H9 (cell line): ENCODE results near the gene AHCY. TPM values are rescaled to one million over a fixed set of nuclear protein-coding genes. Genes with fewer than 3 reads are reported as not detected.

Source experiments
- DNase-seq: peaks from one replicate; pipeline ENCODE4 v3.0.0-alpha.2; 2017
- H2AFZ ChIP-seq: one replicate; pipeline ENCODE4 v1.6.1; 2013; ENCODE audit warnings: mild to moderate bottlenecking, low read length, control low read depth, moderate library complexity
- H2AK5ac ChIP-seq: 2 replicates; pipeline ENCODE4 v1.6.1; 2013; ENCODE audit warnings: low read length, control low read depth, mixed read lengths; ENCODE audit not compliant: insufficient read length
- H2BK120ac ChIP-seq: one replicate; pipeline ENCODE4 v1.6.1; 2013; ENCODE audit warnings: low read depth, mild to moderate bottlenecking, low read length, control low read depth, inconsistent platforms; ENCODE audit not compliant: poor library complexity, severe bottlenecking
- H2BK12ac ChIP-seq: 2 replicates; pipeline ENCODE4 v1.6.1; 2013; ENCODE audit warnings: low read length, control low read depth, mixed read lengths, low read depth; ENCODE audit not compliant: insufficient read length
- H2BK15ac ChIP-seq: 2 replicates; pipeline ENCODE4 v1.6.1; 2013; ENCODE audit warnings: low read depth, low read length, control low read depth
- H2BK20ac ChIP-seq: one replicate; pipeline ENCODE4 v1.6.1; 2013; ENCODE audit warnings: low read depth, mild to moderate bottlenecking, low read length, control low read depth, inconsistent platforms; ENCODE audit not compliant: poor library complexity, severe bottlenecking
- H2BK5ac ChIP-seq: 2 replicates; pipeline ENCODE4 v1.6.1; 2013; ENCODE audit warnings: low read length, control low read depth, mixed read lengths; ENCODE audit not compliant: insufficient read length
- H3K14ac ChIP-seq: 2 replicates; pipeline ENCODE4 v1.6.1; 2013; ENCODE audit warnings: low read length, control low read depth; ENCODE audit not compliant: insufficient read depth
- H3K18ac ChIP-seq: 2 replicates; pipeline ENCODE4 v1.6.1; 2013; ENCODE audit warnings: low read depth, mild to moderate bottlenecking, mixed read lengths, low read length, control low read depth; ENCODE audit not compliant: insufficient read length
- H3K23ac ChIP-seq: 2 replicates; pipeline ENCODE4 v1.6.1; 2013; ENCODE audit warnings: low read length, control low read depth, mixed read lengths, low read depth; ENCODE audit not compliant: insufficient read length
- H3K23me2 ChIP-seq: 2 replicates; pipeline ENCODE4 v1.6.1; 2013; ENCODE audit warnings: low read depth, mild to moderate bottlenecking, mixed read lengths, low read length, control low read depth; ENCODE audit not compliant: insufficient read length, poor library complexity, severe bottlenecking
- H3K27ac ChIP-seq: 2 replicates; pipeline ENCODE4 v1.5.1; 2013; ENCODE audit warnings: low read length, control low read depth, mixed read lengths, low read depth; ENCODE audit not compliant: insufficient read length
- H3K27me3 ChIP-seq: 2 replicates; pipeline ENCODE4 v1.6.1; 2013; ENCODE audit warnings: low read length, control low read depth, inconsistent platforms; ENCODE audit not compliant: insufficient read depth
- H3K4ac ChIP-seq: 2 replicates; pipeline ENCODE4 v1.6.1; 2013; ENCODE audit warnings: low read depth, mild to moderate bottlenecking, control low read depth, inconsistent platforms, low read length, moderate library complexity
- H3K4me1 ChIP-seq: 2 replicates; pipeline ENCODE4 v1.6.1; 2013; ENCODE audit warnings: low read length, control low read depth, inconsistent platforms; ENCODE audit not compliant: insufficient read depth
- H3K4me2 ChIP-seq: 2 replicates; pipeline ENCODE4 v1.6.1; 2013; ENCODE audit warnings: low read length, control low read depth, mixed read lengths; ENCODE audit not compliant: insufficient read length, insufficient read depth
- H3K56ac ChIP-seq: 2 replicates; pipeline ENCODE4 v1.6.1; 2013; ENCODE audit warnings: low read depth, mild to moderate bottlenecking, mixed read lengths, low read length, control low read depth; ENCODE audit not compliant: insufficient read length
- H3K79me1 ChIP-seq: 2 replicates; pipeline ENCODE4 v1.6.1; 2013; ENCODE audit warnings: low read depth, mild to moderate bottlenecking, moderate library complexity, low read length, control low read depth, inconsistent platforms; ENCODE audit not compliant: insufficient read depth, poor library complexity, severe bottlenecking
- H3K79me2 ChIP-seq: 2 replicates; pipeline ENCODE4 v1.6.1; 2013; ENCODE audit warnings: low read length, control low read depth, inconsistent platforms; ENCODE audit not compliant: insufficient read depth
- H3K9ac ChIP-seq: 2 replicates; pipeline ENCODE4 v1.6.1; 2013; ENCODE audit warnings: low read length, control low read depth, mixed read lengths; ENCODE audit not compliant: insufficient read length; ENCODE audit errors: extremely low read depth
- H3K9me3 ChIP-seq: one replicate; pipeline ENCODE4 v1.6.1; 2013; ENCODE audit warnings: low read depth, low read length, inconsistent platforms; ENCODE audit not compliant: control insufficient read depth
- H3T11ph ChIP-seq: one replicate; pipeline ENCODE4 v1.6.1; 2013; ENCODE audit warnings: mild to moderate bottlenecking, low read length, control low read depth, inconsistent platforms
- H4K20me1 ChIP-seq: one replicate; pipeline ENCODE4 v1.6.1; 2013; ENCODE audit not compliant: control insufficient read depth, insufficient read length, insufficient read depth
- H4K5ac ChIP-seq: 2 replicates; pipeline ENCODE4 v1.6.1; 2013; ENCODE audit warnings: low read depth, mild to moderate bottlenecking, mixed read lengths, low read length, control low read depth; ENCODE audit not compliant: insufficient read length
- H4K8ac ChIP-seq: replicated peaks from 2 replicates; pipeline ENCODE4 v1.6.1; 2013; ENCODE audit warnings: low read length, control low read depth, mixed read lengths, low read depth; ENCODE audit not compliant: insufficient read length
- H4K91ac ChIP-seq: 2 replicates; pipeline ENCODE4 v1.6.1; 2013; ENCODE audit warnings: low read depth, mild to moderate bottlenecking, moderate library complexity, mixed read lengths, low read length, control low read depth; ENCODE audit not compliant: insufficient read length
- H3K27ac Mint-ChIP-seq, 3 experiments: 2 replicates in 2 of 3; 3 replicates in 1 of 3; pipeline ENCODE4 v1.8.0; 2020 to 2021; ENCODE audit warnings: mixed read lengths in 3 of 3, mild to moderate bottlenecking in 1 of 3, moderate library complexity in 1 of 3
- H3K27me3 Mint-ChIP-seq: 2 replicates; pipeline ENCODE4 v1.8.0; 2021; ENCODE audit warnings: low read depth, mild to moderate bottlenecking, moderate library complexity, mixed read lengths
- H3K36me3 Mint-ChIP-seq, 3 experiments: 2 replicates in 2 of 3; 3 replicates in 1 of 3; pipeline ENCODE4 v1.8.0; 2020 to 2021; ENCODE audit warnings: low read depth in 3 of 3, mixed read lengths in 3 of 3; ENCODE audit not compliant: insufficient read depth in 1 of 3
- H3K4me1 Mint-ChIP-seq, 2 experiments: 2 replicates each; pipeline ENCODE4 v1.8.0; 2020; ENCODE audit warnings: mixed read lengths in 2 of 2
- H3K4me3 Mint-ChIP-seq, 2 experiments: 2 replicates in 1 of 2; 3 replicates in 1 of 2; pipeline ENCODE4 v1.8.0; 2020 to 2021; ENCODE audit warnings: mild to moderate bottlenecking in 2 of 2, mixed read lengths in 2 of 2, moderate library complexity in 1 of 2
- H3K9me3 Mint-ChIP-seq, 2 experiments: 2 replicates in 1 of 2; 3 replicates in 1 of 2; pipeline ENCODE4 v1.8.0; 2020; ENCODE audit warnings: mild to moderate bottlenecking in 2 of 2, mixed read lengths in 2 of 2, moderate library complexity in 1 of 2
- CTCF ChIP-seq: fragments of 200-600 bp; sonication (generic); conservative IDR thresholded peaks from 3 replicates; pipeline ENCODE4 v1.8.0; 2021; ENCODE audit warnings: antibody characterized with exemption, mild to moderate bottlenecking
- WGBS: extraction: QIAGEN DNeasy Blood & Tissue Kit; methylation state at CpG from one replicate; pipeline ENCODE4 v1.1.7; 2013; ENCODE audit warnings: missing lambda C conversion rate, low lambda C conversion rate, mixed read lengths; ENCODE audit not compliant: insufficient read length; ENCODE audit errors: extremely low coverage; 5-methylcytosine and 5-hydroxymethylcytosine counted together
- total RNA-seq: library from RNA; stranded (reverse); gene quantifications from 2 replicates; pipeline ENCODE4 v1.2.1, GENCODE V29; 2021

AHCY gene
- total RNA-seq, 1 experiment from 2014 or later: 461 TPM

GRCh38 chr20:34337982-34338726, 35.0 kb upstream of the AHCY start:
- no peak overlapping the region for H2BK15ac ChIP-seq
- no peak overlapping the region for H4K91ac ChIP-seq
- H3K79me2 ChIP-seq: no peaks in the 10 kb centered on the region
- no peak overlapping the region for H4K8ac ChIP-seq
- no peak for TF ChIP-seq CTCF
- Mint-ChIP-seq H3K4me3 (no peak overlapping the region), H3K4me1 (peaks cover 9 to 15% of the 10 kb centered on the region in 2 experiments), H3K9me3 (no peaks in the 10 kb centered on the region), H3K36me3 (no peaks in the 10 kb centered on the region), H3K27me3 (no peaks in the 10 kb centered on the region), H3K27ac (no peak overlapping the region)
- no peak overlapping the region for H3K27ac ChIP-seq
- H3T11ph ChIP-seq: no peak overlapping the region
- no peaks in the 10 kb centered on the region for H3K23me2 ChIP-seq
- no peak overlapping the region for H3K14ac ChIP-seq
- H3K56ac ChIP-seq: no peak overlapping the region
- H4K5ac ChIP-seq: no peak overlapping the region
- WGBS: no CpG with 5 or more reads among the region's 15 CpGs
- no peak overlapping the region for H3K4ac ChIP-seq
- H3K18ac ChIP-seq: no peak overlapping the region
- H4K20me1 ChIP-seq: no peaks in the 10 kb centered on the region
- H3K79me1 ChIP-seq: no peaks in the 10 kb centered on the region
- H2BK5ac ChIP-seq: no peak overlapping the region
- no peak overlapping the region for H2BK12ac ChIP-seq
- no peak overlapping the region for H3K9ac ChIP-seq
- H2BK20ac ChIP-seq: no peak overlapping the region
- no peaks in the 10 kb centered on the region for H3K27me3 ChIP-seq
- no peak for DNase-seq
- no peaks in the 10 kb centered on the region for H3K4me1 ChIP-seq
- no peak overlapping the region for H2BK120ac ChIP-seq
- H3K9me3 ChIP-seq: no peaks in the 10 kb centered on the region
- no peak overlapping the region for H3K4me2 ChIP-seq
- no peak overlapping the region for H3K23ac ChIP-seq
- H2AK5ac ChIP-seq: no peak overlapping the region
- H2AFZ ChIP-seq: no peak overlapping the region
